ENCODE measurements around the gene ROBO1. TPM values are rescaled to one million over a fixed set of nuclear protein-coding genes. Genes with fewer than 3 reads are reported as not detected.
A peak's percentile ranks its signal among the peaks of the same experiment; 100 is the strongest.

The ROBO1 gene
- total and polyA plus RNA-seq, 4 donors = 1.0 to 30.3 (median 3.9) TPM

DNA sequence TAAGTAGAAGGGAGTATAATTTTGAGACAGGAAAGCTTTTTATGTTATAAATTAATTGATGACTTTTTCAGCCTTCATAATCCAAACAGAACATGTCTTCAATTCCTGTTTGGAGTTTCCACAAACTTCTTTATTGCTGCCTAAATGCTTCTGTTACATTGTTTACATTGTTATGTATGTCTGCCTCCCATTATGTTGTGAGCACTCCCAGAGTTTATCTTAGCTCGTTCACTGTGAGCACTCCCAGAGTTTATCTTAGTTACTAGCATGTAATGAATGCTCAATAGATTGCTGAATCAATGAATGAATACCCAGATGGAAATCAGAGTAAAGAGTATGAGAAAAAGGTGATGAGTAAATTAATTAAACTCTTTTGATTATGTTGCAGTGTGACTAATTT is 1178.0 kb downstream of the ROBO1 start:
- DNase-seq (ENCODE audit: low spot score) = no peak
- WGBS = 24% methylated on average over 1 of the region's 1 CpG
- TF ChIP-seq HNF4A (conservative IDR thresholded peaks at IDR 0.05) (no peak), SP1 (IDR thresholded peaks at IDR 0.05) (no peak), YY1 (IDR thresholded peaks at IDR 0.05) (no peak), HNF4G (IDR thresholded peaks at IDR 0.05) (no peak), NR2F2 (IDR thresholded peaks at IDR 0.05) (no peak), GABPA (IDR thresholded peaks at IDR 0.05 in 1 of 2, conservative IDR thresholded peaks at IDR 0.05 in 1 of 2) (no peak)
- TF ChIP-seq, protein P1, sequence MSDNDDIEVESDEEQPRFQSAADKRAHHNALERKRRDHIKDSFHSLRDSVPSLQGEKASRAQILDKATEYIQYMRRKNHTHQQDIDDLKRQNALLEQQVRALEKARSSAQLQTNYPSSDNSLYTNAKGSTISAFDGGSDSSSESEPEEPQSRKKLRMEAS (IDR thresholded peaks at IDR 0.05) = no peak
- TF ChIP-seq, protein P2, sequence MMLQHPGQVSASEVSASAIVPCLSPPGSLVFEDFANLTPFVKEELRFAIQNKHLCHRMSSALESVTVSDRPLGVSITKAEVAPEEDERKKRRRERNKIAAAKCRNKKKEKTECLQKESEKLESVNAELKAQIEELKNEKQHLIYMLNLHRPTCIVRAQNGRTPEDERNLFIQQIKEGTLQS (IDR thresholded peaks at IDR 0.05) = no peak

DNA sequence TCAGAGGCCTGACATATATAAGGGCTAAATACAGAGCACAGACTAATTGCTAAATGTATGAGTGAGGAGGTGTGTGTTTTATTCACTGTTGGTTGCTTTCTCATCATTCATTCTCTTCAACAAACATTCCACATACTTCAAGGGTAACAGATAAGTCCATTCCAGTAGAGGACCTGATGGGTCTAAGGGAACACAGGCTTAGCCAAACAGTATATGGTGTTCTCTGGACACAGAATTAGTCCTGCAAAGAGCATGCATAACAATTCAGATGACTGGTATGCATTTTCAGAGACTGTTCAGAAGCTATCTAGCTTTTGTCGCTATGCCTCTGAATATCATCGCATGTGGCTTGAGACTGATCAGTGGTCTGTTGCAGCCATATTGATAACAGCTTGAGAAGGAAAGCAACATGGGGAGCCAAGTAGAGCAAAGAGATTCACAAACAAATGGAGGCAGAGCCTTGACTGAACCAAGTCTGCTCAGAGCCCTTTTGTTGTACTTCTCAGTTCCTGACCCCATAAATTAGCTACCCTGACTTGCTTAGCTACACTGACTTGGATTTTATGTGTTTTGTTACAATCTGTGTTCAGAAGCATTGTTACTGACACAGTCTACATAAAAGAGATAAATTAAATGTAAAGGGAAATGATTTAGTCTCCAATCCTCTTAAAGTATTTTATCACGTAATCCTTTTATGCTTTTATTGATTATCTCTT is 1178.7 kb downstream of the ROBO1 start:
- Histone ChIP-seq H3K4me3 (ENCODE audit: low read depth in 1 of 3, low read length in 3 of 3) (no peak overlapping the region), H3K27me3 (ENCODE audit: control insufficient read depth in 4 of 4, insufficient read depth in 4 of 4, low read length in 3 of 4) (no peaks in the 10 kb centered on the region), H3K4me1 (ENCODE audit: control insufficient read depth in 4 of 4, insufficient read depth in 4 of 4, low read length in 3 of 4) (no peaks in the 10 kb centered on the region), H3K9me3 (ENCODE audit: control insufficient read depth in 4 of 4, low read length in 3 of 4) (no peaks in the 10 kb centered on the region), H3K9ac (ENCODE audit: low read depth in 1 of 2, low read length in 2 of 2) (no peak overlapping the region), H3K36me3 (ENCODE audit: control insufficient read depth in 4 of 4, insufficient read depth in 3 of 4, low read depth in 1 of 4, low read length in 3 of 4) (no peaks in the 10 kb centered on the region), H3K27ac (ENCODE audit: low read depth in 1 of 2, low read length in 2 of 2) (no peak overlapping the region)
- 90% methylated on average over 3 of the region's 3 CpGs for WGBS
- DNase-seq (ENCODE audit: low spot score) = no peak
- no peak for TF ChIP-seq GABPA (IDR thresholded peaks at IDR 0.05 in 1 of 2, conservative IDR thresholded peaks at IDR 0.05 in 1 of 2)
- TF ChIP-seq, protein P1 (IDR thresholded peaks at IDR 0.05) = no peak
- TF ChIP-seq, protein P3, sequence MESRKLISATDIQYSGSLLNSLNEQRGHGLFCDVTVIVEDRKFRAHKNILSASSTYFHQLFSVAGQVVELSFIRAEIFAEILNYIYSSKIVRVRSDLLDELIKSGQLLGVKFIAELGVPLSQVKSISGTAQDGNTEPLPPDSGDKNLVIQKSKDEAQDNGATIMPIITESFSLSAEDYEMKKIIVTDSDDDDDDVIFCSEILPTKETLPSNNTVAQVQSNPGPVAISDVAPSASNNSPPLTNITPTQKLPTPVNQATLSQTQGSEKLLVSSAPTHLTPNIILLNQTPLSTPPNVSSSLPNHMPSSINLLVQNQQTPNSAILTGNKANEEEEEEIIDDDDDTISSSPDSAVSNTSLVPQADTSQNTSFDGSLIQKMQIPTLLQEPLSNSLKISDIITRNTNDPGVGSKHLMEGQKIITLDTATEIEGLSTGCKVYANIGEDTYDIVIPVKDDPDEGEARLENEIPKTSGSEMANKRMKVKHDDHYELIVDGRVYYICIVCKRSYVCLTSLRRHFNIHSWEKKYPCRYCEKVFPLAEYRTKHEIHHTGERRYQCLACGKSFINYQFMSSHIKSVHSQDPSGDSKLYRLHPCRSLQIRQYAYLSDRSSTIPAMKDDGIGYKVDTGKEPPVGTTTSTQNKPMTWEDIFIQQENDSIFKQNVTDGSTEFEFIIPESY (IDR thresholded peaks at IDR 0.05) = no peak
- TF ChIP-seq, protein P4, sequence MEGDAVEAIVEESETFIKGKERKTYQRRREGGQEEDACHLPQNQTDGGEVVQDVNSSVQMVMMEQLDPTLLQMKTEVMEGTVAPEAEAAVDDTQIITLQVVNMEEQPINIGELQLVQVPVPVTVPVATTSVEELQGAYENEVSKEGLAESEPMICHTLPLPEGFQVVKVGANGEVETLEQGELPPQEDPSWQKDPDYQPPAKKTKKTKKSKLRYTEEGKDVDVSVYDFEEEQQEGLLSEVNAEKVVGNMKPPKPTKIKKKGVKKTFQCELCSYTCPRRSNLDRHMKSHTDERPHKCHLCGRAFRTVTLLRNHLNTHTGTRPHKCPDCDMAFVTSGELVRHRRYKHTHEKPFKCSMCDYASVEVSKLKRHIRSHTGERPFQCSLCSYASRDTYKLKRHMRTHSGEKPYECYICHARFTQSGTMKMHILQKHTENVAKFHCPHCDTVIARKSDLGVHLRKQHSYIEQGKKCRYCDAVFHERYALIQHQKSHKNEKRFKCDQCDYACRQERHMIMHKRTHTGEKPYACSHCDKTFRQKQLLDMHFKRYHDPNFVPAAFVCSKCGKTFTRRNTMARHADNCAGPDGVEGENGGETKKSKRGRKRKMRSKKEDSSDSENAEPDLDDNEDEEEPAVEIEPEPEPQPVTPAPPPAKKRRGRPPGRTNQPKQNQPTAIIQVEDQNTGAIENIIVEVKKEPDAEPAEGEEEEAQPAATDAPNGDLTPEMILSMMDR (IDR thresholded peaks at IDR 0.05; ENCODE audit: low read depth, low read length, missing input control) = no peak
- TF ChIP-seq YY1 (IDR thresholded peaks at IDR 0.05) = no peak
- no peak for TF ChIP-seq NR2F2 (IDR thresholded peaks at IDR 0.05)

More for the DNA sequence above, 1178.0 kb downstream of the ROBO1 start:
- Histone ChIP-seq H3K36me3 (ENCODE audit: control insufficient read depth in 4 of 4, insufficient read depth in 3 of 4, low read depth in 1 of 4, low read length in 3 of 4) (no peaks in the 10 kb centered on the region), H3K4me1 (ENCODE audit: control insufficient read depth in 4 of 4, insufficient read depth in 4 of 4, low read length in 3 of 4) (no peaks in the 10 kb centered on the region), H3K9me3 (ENCODE audit: control insufficient read depth in 4 of 4, low read length in 3 of 4) (no peaks in the 10 kb centered on the region), H3K27ac (ENCODE audit: low read depth in 1 of 2, low read length in 2 of 2) (no peak overlapping the region), H3K27me3 (ENCODE audit: control insufficient read depth in 4 of 4, insufficient read depth in 4 of 4, low read length in 3 of 4) (no peaks in the 10 kb centered on the region), H3K9ac (ENCODE audit: low read depth in 1 of 2, low read length in 2 of 2) (no peak overlapping the region), H3K4me3 (ENCODE audit: low read depth in 1 of 3, low read length in 3 of 3) (no peak overlapping the region)

DNA sequence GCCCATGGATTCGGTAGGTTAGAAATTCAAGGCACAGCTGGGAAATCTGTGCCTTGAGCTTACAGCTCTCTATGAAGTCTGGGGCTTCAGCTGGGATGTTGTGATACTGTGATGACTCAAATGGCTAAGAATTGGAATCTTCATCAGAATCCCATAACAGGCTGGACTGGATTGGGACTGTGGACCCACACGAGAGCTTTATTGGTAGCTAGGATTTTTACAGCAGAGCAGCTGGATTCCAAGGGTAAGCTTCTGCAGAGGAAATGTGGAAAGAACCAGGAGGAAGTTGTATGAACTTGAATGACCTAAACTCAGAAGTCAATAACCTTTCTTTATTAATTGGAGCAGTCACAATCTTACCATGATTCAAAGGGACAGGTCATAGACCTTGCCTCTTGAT is 1187.1 kb downstream of the ROBO1 start:
- WGBS = 77% methylated on average over 2 of the region's 2 CpGs
- H3K27ac ChIP-seq (ENCODE audit: low read depth in 1 of 2, low read length in 2 of 2) = no peak overlapping the region
- H3K4me1 ChIP-seq (ENCODE audit: control insufficient read depth in 4 of 4, insufficient read depth in 4 of 4, low read length in 3 of 4) = no peaks in the 10 kb centered on the region
- no peaks in the 10 kb centered on the region for H3K36me3 ChIP-seq (ENCODE audit: control insufficient read depth in 4 of 4, insufficient read depth in 3 of 4, low read depth in 1 of 4, low read length in 3 of 4)
- DNase-seq (ENCODE audit: low spot score) = no peak
- no peak overlapping the region for H3K9ac ChIP-seq (ENCODE audit: low read depth in 1 of 2, low read length in 2 of 2)
- H3K9me3 ChIP-seq (ENCODE audit: control insufficient read depth in 4 of 4, low read length in 3 of 4) = no peaks in the 10 kb centered on the region
- TF ChIP-seq FOXA2 (IDR thresholded peaks at IDR 0.05) (no peak), HNF4A (conservative IDR thresholded peaks at IDR 0.05) (no peak), GABPA (IDR thresholded peaks at IDR 0.05 in 1 of 2, conservative IDR thresholded peaks at IDR 0.05 in 1 of 2) (no peak), RAD21 (IDR thresholded peaks at IDR 0.05) (no peak), SP1 (IDR thresholded peaks at IDR 0.05) (no peak), HNF4G (IDR thresholded peaks at IDR 0.05) (no peak), RXRA (IDR thresholded peaks at IDR 0.05) (peak; percentile 55 to 67)
- TF ChIP-seq, protein P1 (IDR thresholded peaks at IDR 0.05) = no peak
- H3K27me3 ChIP-seq (ENCODE audit: control insufficient read depth in 4 of 4, insufficient read depth in 4 of 4, low read length in 3 of 4) = no peaks in the 10 kb centered on the region
- H3K4me3 ChIP-seq (ENCODE audit: low read depth in 1 of 3, low read length in 3 of 3) = no peak overlapping the region
